ENCODE data around the gene TM2D1. TPM values are rescaled to one million over a fixed set of nuclear protein-coding genes. Genes with fewer than 3 reads are reported as not detected.

Gene TM2D1
- total RNA-seq, 1 donor from 2014 or later = 19.3 TPM

GRCh38 chr1:61641578-61642336, 83.2 kb downstream of the TM2D1 start:
- no peaks in the 10 kb centered on the region for H3K36me3 Mint-ChIP-seq (ENCODE audit: low read depth)
- H3K9me3 Mint-ChIP-seq = no peaks in the 10 kb centered on the region
- H3K27me3 Mint-ChIP-seq (ENCODE audit: low read depth) = peaks cover 8% of the 10 kb centered on the region
- peak; percentile 47 for DNase-seq (ENCODE audit: low read depth, low spot score)
- H3K27ac Mint-ChIP-seq (ENCODE audit: unreplicated experiment) = no peak overlapping the region
- no peak overlapping the region for H3K4me3 Mint-ChIP-seq
- TF ChIP-seq CTCF (conservative IDR thresholded peaks at IDR 0.05) = peak; percentile 73
- H3K4me1 Mint-ChIP-seq = no peaks in the 10 kb centered on the region

GRCh38 chr1:61640531-61641530, 84.1 kb downstream of the TM2D1 start:
- no peaks in the 10 kb centered on the region for H3K36me3 Mint-ChIP-seq (ENCODE audit: low read depth)

GRCh38 chr1:61639608-61640336, 85.2 kb downstream of the TM2D1 start:
- no peak overlapping the region for H3K27ac Mint-ChIP-seq (ENCODE audit: unreplicated experiment)
- H3K27me3 Mint-ChIP-seq (ENCODE audit: low read depth) = peaks cover 8% of the 10 kb centered on the region
- no peaks in the 10 kb centered on the region for H3K36me3 Mint-ChIP-seq (ENCODE audit: low read depth)
- no peaks in the 10 kb centered on the region for H3K4me1 Mint-ChIP-seq
- no peak overlapping the region for H3K4me3 Mint-ChIP-seq
- no peaks in the 10 kb centered on the region for H3K9me3 Mint-ChIP-seq
- no peak for TF ChIP-seq CTCF (conservative IDR thresholded peaks at IDR 0.05)
- DNase-seq (ENCODE audit: low read depth, low spot score) = no peak

More at GRCh38 chr1:61640531-61641530, 84.1 kb downstream of the TM2D1 start:
- peaks cover 8% of the 10 kb centered on the region for H3K27me3 Mint-ChIP-seq (ENCODE audit: low read depth)
- DNase-seq (ENCODE audit: low read depth, low spot score) = no peak
- no peak for TF ChIP-seq CTCF (conservative IDR thresholded peaks at IDR 0.05)
- H3K27ac Mint-ChIP-seq (ENCODE audit: unreplicated experiment) = no peak overlapping the region
- H3K9me3 Mint-ChIP-seq = no peaks in the 10 kb centered on the region
- H3K4me1 Mint-ChIP-seq = no peaks in the 10 kb centered on the region
- no peak overlapping the region for H3K4me3 Mint-ChIP-seq

GRCh38 chr1:61638911-61639605, 85.9 kb downstream of the TM2D1 start:
- DNase-seq (ENCODE audit: low read depth, low spot score) = no peak
- H3K27ac Mint-ChIP-seq (ENCODE audit: unreplicated experiment) = no peak overlapping the region
- H3K36me3 Mint-ChIP-seq (ENCODE audit: low read depth) = no peaks in the 10 kb centered on the region
- no peaks in the 10 kb centered on the region for H3K4me1 Mint-ChIP-seq
- H3K4me3 Mint-ChIP-seq = no peak overlapping the region
- TF ChIP-seq CTCF (conservative IDR thresholded peaks at IDR 0.05) = no peak
- no peaks in the 10 kb centered on the region for H3K9me3 Mint-ChIP-seq
- peaks cover 8% of the 10 kb centered on the region for H3K27me3 Mint-ChIP-seq (ENCODE audit: low read depth)

GRCh38 chr1:61638296-61638695, 86.6 kb downstream of the TM2D1 start:
- peaks cover 8% of the 10 kb centered on the region for H3K27me3 Mint-ChIP-seq (ENCODE audit: low read depth)
- no peaks in the 10 kb centered on the region for H3K9me3 Mint-ChIP-seq
- H3K36me3 Mint-ChIP-seq (ENCODE audit: low read depth) = no peaks in the 10 kb centered on the region
- DNase-seq (ENCODE audit: low read depth, low spot score) = no peak
- no peaks in the 10 kb centered on the region for H3K4me1 Mint-ChIP-seq
- H3K27ac Mint-ChIP-seq (ENCODE audit: unreplicated experiment) = no peak overlapping the region
- H3K4me3 Mint-ChIP-seq = no peak overlapping the region
- TF ChIP-seq CTCF (conservative IDR thresholded peaks at IDR 0.05) = no peak

Data from neural crest cell (in vitro differentiated cells).